HepG2 (cell line): Measurements from ENCODE around the gene COA1. TPM values are rescaled to one million over a fixed set of nuclear protein-coding genes. Genes with fewer than 3 reads are reported as not detected.

Experiments used
- ADNP ChIP-seq: sonication (generic); formaldehyde crosslinking; IDR thresholded peaks from 2 replicates; pipeline ENCODE4 v1.4.0; 2020; ENCODE audit warnings: missing genetic modification reagents
- CENPX ChIP-seq: sonication (generic); formaldehyde crosslinking; IDR thresholded peaks from 2 replicates; pipeline ENCODE4 v1.9.0; 2021; ENCODE audit warnings: mild to moderate bottlenecking, missing genetic modification reagents, moderate library complexity
- FOSL1 ChIP-seq: sonication (generic); formaldehyde crosslinking; IDR thresholded peaks from 2 replicates; pipeline ENCODE4 v1.9.0; 2021; ENCODE audit warnings: missing genetic modification reagents, borderline replicate concordance
- JUND ChIP-seq: sonication (generic); formaldehyde crosslinking; IDR thresholded peaks from 2 replicates; pipeline ENCODE4 v1.8.0; 2022; ENCODE audit warnings: mild to moderate bottlenecking, missing genetic modification reagents
- KDM5B ChIP-seq: sonication (generic); formaldehyde crosslinking; IDR thresholded peaks from 2 replicates; pipeline ENCODE4 v1.4.0; 2020; ENCODE audit warnings: missing genetic modification reagents, mild to moderate bottlenecking, borderline replicate concordance
- KMT2B ChIP-seq: IDR thresholded peaks from 2 replicates; pipeline ENCODE4 v1.6.1; 2016; ENCODE audit warnings: missing genetic modification reagents, missing compliant biosample characterization
- RARG ChIP-seq: sonication (generic); formaldehyde crosslinking; IDR thresholded peaks from 2 replicates; pipeline ENCODE4 v1.4.0; 2020; ENCODE audit warnings: low read depth, mild to moderate bottlenecking, missing genetic modification reagents
- WIZ ChIP-seq: sonication (generic); formaldehyde crosslinking; IDR thresholded peaks from 2 replicates; pipeline ENCODE4 v1.5.1; 2020; ENCODE audit warnings: mild to moderate bottlenecking, missing genetic modification reagents
- YY1 ChIP-seq: IDR thresholded peaks from 2 replicates; pipeline ENCODE4 v1.6.1; 2011; ENCODE audit warnings: low read length, low read depth, moderate library complexity, mild to moderate bottlenecking; ENCODE audit not compliant: insufficient read depth, insufficient replicate concordance
- ZBTB7B ChIP-seq: sonication (generic); formaldehyde crosslinking; IDR thresholded peaks from 2 replicates; pipeline ENCODE4 v1.4.0; 2020; ENCODE audit warnings: missing genetic modification reagents
- ZNF207 ChIP-seq: fragments of 450-650 bp; IDR thresholded peaks from 2 replicates; pipeline ENCODE4 v1.6.1; 2016; ENCODE audit warnings: antibody characterized with exemption, borderline replicate concordance
- ZNF546 ChIP-seq: sonication (generic); formaldehyde crosslinking; conservative IDR thresholded peaks from 2 replicates; pipeline ENCODE4 v1.8.1; 2023; ENCODE audit warnings: mild to moderate bottlenecking, missing genetic modification reagents
- ZNF615 ChIP-seq: sonication (generic); formaldehyde crosslinking; IDR thresholded peaks from 2 replicates; pipeline ENCODE4 v1.5.0; 2020; ENCODE audit warnings: mild to moderate bottlenecking, missing genetic modification reagents, borderline replicate concordance
- ZNF713 ChIP-seq: sonication (generic); formaldehyde crosslinking; IDR thresholded peaks from 2 replicates; pipeline ENCODE4 v1.4.0; 2020; ENCODE audit warnings: mild to moderate bottlenecking, missing genetic modification reagents
- ZSCAN29 ChIP-seq: sonication (generic); formaldehyde crosslinking; conservative IDR thresholded peaks from 2 replicates; pipeline ENCODE4 v1.4.0; 2020; ENCODE audit warnings: mild to moderate bottlenecking, missing genetic modification reagents
- polyA plus RNA-seq, 8 experiments: library from polyadenylated mRNA; depleted of rRNA in 3 of 8; stranded (reverse) in 7 of 8; unstranded in 1 of 8; fragments of >200 nt; fragmentation: Illumina TruSeq in 4 of 8; extraction: Trizol in 4 of 8; gene quantifications; 2 replicates each; pipeline versions ENCODE4 v1.2.1 to v1.2.3, GENCODE V29; 2011 to 2016; ENCODE audit warnings: low read depth in 4 of 8, missing spikeins in 1 of 8, mixed read lengths in 1 of 8; ENCODE audit not compliant: insufficient read depth in 1 of 8
- total RNA-seq, 5 experiments: library from RNA; depleted of rRNA; stranded (reverse); fragments of >200 nt; fragmentation: Illumina TruSeq; extraction: Trizol; gene quantifications; 2 replicates each; pipeline ENCODE4 v1.2.3, GENCODE V29; 2016; ENCODE audit warnings: low read depth in 1 of 5
- TF ChIP-seq, protein P1 (sequence below): IDR thresholded peaks from 2 replicates; pipeline ENCODE4 v1.6.1; 2016; ENCODE audit warnings: low read depth, borderline replicate concordance
- TF ChIP-seq, protein P2 (sequence below): sonication (generic); formaldehyde crosslinking; IDR thresholded peaks from 2 replicates; pipeline ENCODE4 v1.4.0; 2020; ENCODE audit warnings: missing genetic modification reagents
- TF ChIP-seq, protein P3 (sequence below): sonication (generic); formaldehyde crosslinking; IDR thresholded peaks from 2 replicates; pipeline ENCODE4 v1.4.0; 2020; ENCODE audit warnings: mild to moderate bottlenecking, missing genetic modification reagents
- TF ChIP-seq, protein P4 (sequence below): sonication (generic); formaldehyde crosslinking; IDR thresholded peaks from 2 replicates; pipeline ENCODE4 v1.9.0; 2021; ENCODE audit warnings: missing genetic modification reagents, borderline replicate concordance
- TF ChIP-seq, protein P5 (sequence below): sonication (generic); formaldehyde crosslinking; IDR thresholded peaks from 2 replicates; pipeline ENCODE4 v1.5.1; 2020; ENCODE audit warnings: mild to moderate bottlenecking, moderate library complexity, missing genetic modification reagents
- TF ChIP-seq, protein P6 (sequence below): sonication (generic); formaldehyde crosslinking; IDR thresholded peaks from 2 replicates; pipeline ENCODE4 v1.8.0; 2022; ENCODE audit warnings: low read depth, missing genetic modification reagents

COA1 gene
- total and polyA plus RNA-seq, 2 of the 13 experiments (the other 11 are each of a cell fraction or from before 2014, with no cell fraction given): 33.2 to 65.7 TPM

DNA sequence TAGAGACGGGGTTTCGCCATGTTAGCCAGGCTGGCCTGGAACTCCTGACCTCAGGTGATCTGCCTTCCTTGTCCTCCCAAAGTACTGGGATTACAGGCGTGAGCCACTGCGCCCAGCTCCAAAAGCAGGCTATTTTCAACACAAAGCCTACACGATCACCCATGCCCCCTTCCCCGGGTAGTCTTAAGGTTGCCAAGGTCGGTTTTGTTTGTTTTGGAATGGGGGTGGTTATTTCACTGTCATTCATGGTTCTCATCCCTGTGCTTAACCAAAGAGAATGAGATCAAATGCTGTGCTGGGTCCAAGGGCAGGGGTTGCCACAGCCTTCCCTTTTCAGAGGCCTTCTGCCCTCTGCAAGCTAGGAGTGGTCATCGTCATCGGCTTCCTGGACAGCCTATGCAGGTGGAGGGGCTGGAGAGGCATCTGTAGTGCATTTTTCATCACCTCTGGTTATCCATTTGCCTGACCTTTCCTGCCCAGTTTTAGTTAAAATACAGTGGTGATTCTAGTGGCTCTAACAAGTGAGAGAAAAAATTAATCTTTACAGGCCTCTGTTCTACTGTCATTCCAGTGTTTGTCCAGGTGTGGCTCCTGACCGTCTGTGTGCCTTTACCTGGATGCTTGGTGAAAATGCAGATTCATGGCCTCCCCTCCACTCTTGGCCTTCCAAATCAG lies 40.6 kb upstream of the COA1 start (continued):
- TF ChIP-seq, protein P1, sequence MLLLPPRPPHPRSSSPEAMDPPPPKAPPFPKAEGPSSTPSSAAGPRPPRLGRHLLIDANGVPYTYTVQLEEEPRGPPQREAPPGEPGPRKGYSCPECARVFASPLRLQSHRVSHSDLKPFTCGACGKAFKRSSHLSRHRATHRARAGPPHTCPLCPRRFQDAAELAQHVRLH: peak; percentile 18; the same call in 1 of the 2 replicates
- no peak for TF ChIP-seq FOSL1 (CRISPR knock-in tag)
- TF ChIP-seq ZBTB7B (CRISPR knock-in tag): peak; percentile 82
- peak; percentile 52; the same call in 1 of the 2 replicates for TF ChIP-seq ADNP (CRISPR knock-in tag)
- peak; percentile 87; the same call in 1 of the 2 replicates for TF ChIP-seq ZSCAN29 (CRISPR knock-in tag)
- TF ChIP-seq RARG (CRISPR knock-in tag): no peak
- TF ChIP-seq WIZ (CRISPR knock-in tag): no peak; the same call in 1 of the 2 replicates
- TF ChIP-seq KDM5B (CRISPR knock-in tag): no peak
- TF ChIP-seq ZNF615: no peak
- TF ChIP-seq, protein P2, sequence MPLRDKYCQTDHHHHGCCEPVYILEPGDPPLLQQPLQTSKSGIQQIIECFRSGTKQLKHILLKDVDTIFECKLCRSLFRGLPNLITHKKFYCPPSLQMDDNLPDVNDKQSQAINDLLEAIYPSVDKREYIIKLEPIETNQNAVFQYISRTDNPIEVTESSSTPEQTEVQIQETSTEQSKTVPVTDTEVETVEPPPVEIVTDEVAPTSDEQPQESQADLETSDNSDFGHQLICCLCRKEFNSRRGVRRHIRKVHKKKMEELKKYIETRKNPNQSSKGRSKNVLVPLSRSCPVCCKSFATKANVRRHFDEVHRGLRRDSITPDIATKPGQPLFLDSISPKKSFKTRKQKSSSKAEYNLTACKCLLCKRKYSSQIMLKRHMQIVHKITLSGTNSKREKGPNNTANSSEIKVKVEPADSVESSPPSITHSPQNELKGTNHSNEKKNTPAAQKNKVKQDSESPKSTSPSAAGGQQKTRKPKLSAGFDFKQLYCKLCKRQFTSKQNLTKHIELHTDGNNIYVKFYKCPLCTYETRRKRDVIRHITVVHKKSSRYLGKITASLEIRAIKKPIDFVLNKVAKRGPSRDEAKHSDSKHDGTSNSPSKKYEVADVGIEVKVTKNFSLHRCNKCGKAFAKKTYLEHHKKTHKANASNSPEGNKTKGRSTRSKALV (CRISPR knock-in tag): 0 out of 2 replicates have a peak, but pooled peaks have one; percentile 28
- no peak for TF ChIP-seq KMT2B (CRISPR knock-in tag)
- no peak for TF ChIP-seq CENPX (CRISPR knock-in tag)
- TF ChIP-seq ZNF546 (CRISPR knock-in tag): no peak
- peak; percentile 25; the same call in 1 of the 2 replicates for TF ChIP-seq JUND (CRISPR knock-in tag)
- TF ChIP-seq, protein P3, sequence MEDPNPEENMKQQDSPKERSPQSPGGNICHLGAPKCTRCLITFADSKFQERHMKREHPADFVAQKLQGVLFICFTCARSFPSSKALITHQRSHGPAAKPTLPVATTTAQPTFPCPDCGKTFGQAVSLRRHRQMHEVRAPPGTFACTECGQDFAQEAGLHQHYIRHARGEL (CRISPR knock-in tag): no peak
- no peak for TF ChIP-seq ZNF713 (CRISPR knock-in tag)
- TF ChIP-seq, protein P4, sequence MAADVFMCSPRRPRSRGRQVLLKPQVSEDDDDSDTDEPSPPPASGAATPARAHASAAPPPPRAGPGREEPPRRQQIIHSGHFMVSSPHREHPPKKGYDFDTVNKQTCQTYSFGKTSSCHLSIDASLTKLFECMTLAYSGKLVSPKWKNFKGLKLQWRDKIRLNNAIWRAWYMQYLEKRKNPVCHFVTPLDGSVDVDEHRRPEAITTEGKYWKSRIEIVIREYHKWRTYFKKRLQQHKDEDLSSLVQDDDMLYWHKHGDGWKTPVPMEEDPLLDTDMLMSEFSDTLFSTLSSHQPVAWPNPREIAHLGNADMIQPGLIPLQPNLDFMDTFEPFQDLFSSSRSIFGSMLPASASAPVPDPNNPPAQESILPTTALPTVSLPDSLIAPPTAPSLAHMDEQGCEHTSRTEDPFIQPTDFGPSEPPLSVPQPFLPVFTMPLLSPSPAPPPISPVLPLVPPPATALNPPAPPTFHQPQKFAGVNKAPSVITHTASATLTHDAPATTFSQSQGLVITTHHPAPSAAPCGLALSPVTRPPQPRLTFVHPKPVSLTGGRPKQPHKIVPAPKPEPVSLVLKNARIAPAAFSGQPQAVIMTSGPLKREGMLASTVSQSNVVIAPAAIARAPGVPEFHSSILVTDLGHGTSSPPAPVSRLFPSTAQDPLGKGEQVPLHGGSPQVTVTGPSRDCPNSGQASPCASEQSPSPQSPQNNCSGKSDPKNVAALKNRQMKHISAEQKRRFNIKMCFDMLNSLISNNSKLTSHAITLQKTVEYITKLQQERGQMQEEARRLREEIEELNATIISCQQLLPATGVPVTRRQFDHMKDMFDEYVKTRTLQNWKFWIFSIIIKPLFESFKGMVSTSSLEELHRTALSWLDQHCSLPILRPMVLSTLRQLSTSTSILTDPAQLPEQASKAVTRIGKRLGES (CRISPR knock-in tag): no peak
- TF ChIP-seq, protein P5, sequence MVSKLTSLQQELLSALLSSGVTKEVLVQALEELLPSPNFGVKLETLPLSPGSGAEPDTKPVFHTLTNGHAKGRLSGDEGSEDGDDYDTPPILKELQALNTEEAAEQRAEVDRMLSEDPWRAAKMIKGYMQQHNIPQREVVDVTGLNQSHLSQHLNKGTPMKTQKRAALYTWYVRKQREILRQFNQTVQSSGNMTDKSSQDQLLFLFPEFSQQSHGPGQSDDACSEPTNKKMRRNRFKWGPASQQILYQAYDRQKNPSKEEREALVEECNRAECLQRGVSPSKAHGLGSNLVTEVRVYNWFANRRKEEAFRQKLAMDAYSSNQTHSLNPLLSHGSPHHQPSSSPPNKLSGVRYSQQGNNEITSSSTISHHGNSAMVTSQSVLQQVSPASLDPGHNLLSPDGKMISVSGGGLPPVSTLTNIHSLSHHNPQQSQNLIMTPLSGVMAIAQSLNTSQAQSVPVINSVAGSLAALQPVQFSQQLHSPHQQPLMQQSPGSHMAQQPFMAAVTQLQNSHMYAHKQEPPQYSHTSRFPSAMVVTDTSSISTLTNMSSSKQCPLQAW (CRISPR knock-in tag): peak; percentile 71
- no peak for TF ChIP-seq YY1
- TF ChIP-seq, protein P6, sequence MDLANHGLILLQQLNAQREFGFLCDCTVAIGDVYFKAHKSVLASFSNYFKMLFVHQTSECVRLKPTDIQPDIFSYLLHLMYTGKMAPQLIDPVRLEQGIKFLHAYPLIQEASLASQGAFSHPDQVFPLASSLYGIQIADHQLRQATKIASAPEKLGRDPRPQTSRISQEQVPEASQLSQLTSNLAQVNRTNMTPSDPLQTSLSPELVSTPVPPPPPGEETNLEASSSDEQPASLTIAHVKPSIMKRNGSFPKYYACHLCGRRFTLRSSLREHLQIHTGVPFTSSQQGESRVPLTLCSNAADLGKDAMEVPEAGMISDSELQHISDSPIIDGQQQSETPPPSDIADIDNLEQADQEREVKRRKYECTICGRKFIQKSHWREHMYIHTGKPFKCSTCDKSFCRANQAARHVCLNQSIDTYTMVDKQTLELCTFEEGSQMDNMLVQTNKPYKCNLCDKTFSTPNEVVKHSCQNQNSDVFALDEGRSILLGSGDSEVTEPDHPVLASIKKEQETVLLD (CRISPR knock-in tag): no peak
- TF ChIP-seq ZNF207: no peak
